ENCODE measurements around the gene PBLD.
"Not testable (repeated sequence)": the region's sequence is repeated elsewhere in the genome, so short reads cannot be mapped to it uniquely, and the experiment has no call there.

The PBLD gene

GRCh38 chr10:68315582-68315981 lies 17.1 kb downstream of the PBLD start:
- H3K27ac ChIP-seq (ENCODE audit: low read depth, low read length, poor library complexity, severe bottlenecking): no peak overlapping the region
- H3K4me2 ChIP-seq (ENCODE audit: low read length): no peak overlapping the region
- no peaks in the 10 kb centered on the region for H3F3A ChIP-seq (ENCODE audit: insufficient read depth, low read length)
- no peak overlapping the region for H3K4me3 ChIP-seq (ENCODE audit: low read depth, low read length, poor library complexity, severe bottlenecking)
- no peaks in the 10 kb centered on the region for H3K27me3 ChIP-seq (ENCODE audit: insufficient read depth, low read length)
- H3K9me3 ChIP-seq (ENCODE audit: low read length): peaks cover 10% of the 10 kb centered on the region; the same call in 1 of the 2 replicates
- H3K4me1 ChIP-seq (ENCODE audit: insufficient read depth, low read length, severe bottlenecking): no peaks in the 10 kb centered on the region
- no peaks in the 10 kb centered on the region for H3K79me2 ChIP-seq (ENCODE audit: insufficient read depth, low read length)
- no peak overlapping the region for H3K9ac ChIP-seq (ENCODE audit: low read length)
- H2AFZ ChIP-seq (ENCODE audit: low read length): no peak overlapping the region
- TF ChIP-seq CTCF (IDR thresholded peaks at IDR 0.05; ENCODE audit: low read length) (no peak), EZH2 (IDR thresholded peaks at IDR 0.05; ENCODE audit: borderline replicate concordance, low read length) (no peak)
- H4K20me1 ChIP-seq (ENCODE audit: insufficient read depth, low read length): no peaks in the 10 kb centered on the region
- H3K36me3 ChIP-seq (ENCODE audit: insufficient read depth, low read length): no peaks in the 10 kb centered on the region; the same call in 1 of the 2 replicates
- H3K9me2 ChIP-seq (ENCODE audit: low read depth, low read length): no peaks in the 10 kb centered on the region

DNA sequence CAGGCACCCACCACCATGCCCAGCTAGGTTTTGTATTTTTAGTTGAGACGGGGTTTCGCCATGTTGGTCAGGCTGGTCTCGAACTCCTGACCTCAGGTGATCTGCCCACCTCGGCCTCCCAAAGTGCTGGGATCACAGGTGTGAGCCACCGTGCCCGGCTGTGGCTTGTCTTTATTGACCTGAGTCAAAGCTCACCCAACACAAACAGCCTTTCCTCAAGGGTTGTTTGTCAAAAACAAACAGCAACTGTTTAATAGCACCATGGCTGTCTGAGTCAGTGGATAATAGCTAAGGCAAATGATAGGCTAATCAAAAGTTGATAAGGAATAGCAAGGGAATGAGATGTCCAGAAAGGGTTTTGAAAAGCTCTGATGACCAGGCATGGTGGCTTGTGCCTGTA lies 17.8 kb downstream of the PBLD start:
- H4K20me1 ChIP-seq (ENCODE audit: insufficient read depth, low read length); H3K27me3 ChIP-seq (ENCODE audit: insufficient read depth, low read length); H3K27ac ChIP-seq (ENCODE audit: low read depth, low read length, poor library complexity, severe bottlenecking); H3K9me2 ChIP-seq (ENCODE audit: low read depth, low read length); H3K4me2 ChIP-seq (ENCODE audit: low read length); H3F3A ChIP-seq (ENCODE audit: insufficient read depth, low read length); H3K4me3 ChIP-seq (ENCODE audit: low read depth, low read length, poor library complexity, severe bottlenecking); H3K36me3 ChIP-seq (ENCODE audit: insufficient read depth, low read length); H2AFZ ChIP-seq (ENCODE audit: low read length); H3K9ac ChIP-seq (ENCODE audit: low read length); H3K79me2 ChIP-seq (ENCODE audit: insufficient read depth, low read length); H3K4me1 ChIP-seq (ENCODE audit: insufficient read depth, low read length, severe bottlenecking); H3K9me3 ChIP-seq (ENCODE audit: low read length): not testable (repeated sequence)

DNA sequence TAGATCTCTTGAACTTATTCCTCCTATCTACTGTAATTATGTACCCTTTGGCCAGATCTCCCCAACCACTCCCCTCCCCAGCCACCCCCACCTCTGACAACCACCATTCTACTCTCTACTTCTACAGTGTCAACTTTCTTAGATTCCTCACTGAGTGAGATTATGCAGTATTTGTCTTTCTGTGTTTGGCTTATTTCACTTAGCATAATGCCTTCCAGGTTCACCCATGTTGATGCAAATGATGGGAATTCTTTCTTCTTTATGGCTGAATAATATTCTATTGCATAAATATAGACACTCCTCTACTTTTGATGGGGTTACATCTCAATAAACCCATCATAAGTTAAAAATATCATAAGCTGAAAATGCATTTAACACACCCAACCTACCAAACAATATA lies 22.2 kb downstream of the PBLD start:
- H3K4me2 ChIP-seq (ENCODE audit: low read length): no peak overlapping the region
- no peaks in the 10 kb centered on the region for H3K79me2 ChIP-seq (ENCODE audit: insufficient read depth, low read length)
- no peaks in the 10 kb centered on the region for H3K9me2 ChIP-seq (ENCODE audit: low read depth, low read length)
- H3K9me3 ChIP-seq (ENCODE audit: low read length): 0 out of 2 replicates have a peak, but pooled peaks cover 1% of the 10 kb centered on the region
- H3K4me1 ChIP-seq (ENCODE audit: insufficient read depth, low read length, severe bottlenecking): peaks cover 7% of the 10 kb centered on the region
- H3K27me3 ChIP-seq (ENCODE audit: insufficient read depth, low read length): no peaks in the 10 kb centered on the region
- no peak overlapping the region for H2AFZ ChIP-seq (ENCODE audit: low read length)
- H3F3A ChIP-seq (ENCODE audit: insufficient read depth, low read length): no peaks in the 10 kb centered on the region
- no peaks in the 10 kb centered on the region for H4K20me1 ChIP-seq (ENCODE audit: insufficient read depth, low read length)
- TF ChIP-seq EZH2 (IDR thresholded peaks at IDR 0.05; ENCODE audit: borderline replicate concordance, low read length) (no peak), CTCF (IDR thresholded peaks at IDR 0.05; ENCODE audit: low read length) (no peak)
- no peak overlapping the region for H3K9ac ChIP-seq (ENCODE audit: low read length)
- no peak overlapping the region for H3K27ac ChIP-seq (ENCODE audit: low read depth, low read length, poor library complexity, severe bottlenecking)
- H3K4me3 ChIP-seq (ENCODE audit: low read depth, low read length, poor library complexity, severe bottlenecking): no peak overlapping the region
- no peaks in the 10 kb centered on the region for H3K36me3 ChIP-seq (ENCODE audit: insufficient read depth, low read length)

DNA sequence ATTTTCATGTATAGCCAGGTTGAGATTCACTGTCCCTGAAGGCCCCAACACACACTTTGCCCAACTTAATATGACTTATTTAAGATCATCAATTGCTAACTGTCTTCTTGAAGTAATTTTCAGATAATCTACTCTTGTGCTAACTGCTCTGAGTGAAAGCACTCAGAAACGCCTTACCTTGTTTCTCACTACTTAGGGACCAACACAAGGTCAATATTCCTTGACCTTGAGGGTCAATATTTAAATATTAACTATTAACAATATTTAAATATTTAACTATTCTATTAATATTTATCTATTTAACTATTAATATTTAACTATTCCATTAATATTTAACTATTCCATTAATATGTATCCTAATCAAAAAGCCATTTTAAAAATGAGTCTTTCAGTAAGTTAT lies 26.9 kb downstream of the PBLD start:
- H3K4me2 ChIP-seq (ENCODE audit: low read length): no peak overlapping the region
- H3K27ac ChIP-seq (ENCODE audit: low read depth, low read length, poor library complexity, severe bottlenecking): no peak overlapping the region
- H3K9me2 ChIP-seq (ENCODE audit: low read depth, low read length): no peaks in the 10 kb centered on the region
- H3K27me3 ChIP-seq (ENCODE audit: insufficient read depth, low read length): no peaks in the 10 kb centered on the region
- H3K9me3 ChIP-seq (ENCODE audit: low read length): no peaks in the 10 kb centered on the region
- no peak overlapping the region for H3K4me3 ChIP-seq (ENCODE audit: low read depth, low read length, poor library complexity, severe bottlenecking)
- H3K9ac ChIP-seq (ENCODE audit: low read length): no peak overlapping the region
- H3K36me3 ChIP-seq (ENCODE audit: insufficient read depth, low read length): no peaks in the 10 kb centered on the region
- TF ChIP-seq CTCF (IDR thresholded peaks at IDR 0.05; ENCODE audit: low read length): no peak
- no peak overlapping the region for H2AFZ ChIP-seq (ENCODE audit: low read length)
- H4K20me1 ChIP-seq (ENCODE audit: insufficient read depth, low read length): no peaks in the 10 kb centered on the region
- H3K79me2 ChIP-seq (ENCODE audit: insufficient read depth, low read length): no peaks in the 10 kb centered on the region
- H3F3A ChIP-seq (ENCODE audit: insufficient read depth, low read length): 0 out of 2 replicates have a peak, but pooled peaks cover 2% of the 10 kb centered on the region
- H3K4me1 ChIP-seq (ENCODE audit: insufficient read depth, low read length, severe bottlenecking): peaks cover 28% of the 10 kb centered on the region
